PC-3 (cell line): ENCODE data around the gene ST6GALNAC6.

ENCODE experiments used
- EZH2 ChIP-seq: fragments of 300-600 bp; sonication (generic); IDR thresholded peaks from one replicate; pipeline ENCODE4 v1.6.1; 2017; ENCODE audit warnings: antibody characterized with exemption, mild to moderate bottlenecking, low read length; ENCODE audit not compliant: unreplicated experiment
- EZH2phosphoT487 ChIP-seq: fragments of 300-600 bp; sonication (generic); IDR thresholded peaks from 2 replicates; pipeline ENCODE4 v1.6.1; 2018; ENCODE audit warnings: mild to moderate bottlenecking, antibody characterized with exemption, low read length, borderline replicate concordance
- TF ChIP-seq, protein P1 (sequence below): fragments of 300-600 bp; sonication (generic); conservative IDR thresholded peaks from 2 replicates; pipeline ENCODE4 v1.5.1; 2017; ENCODE audit warnings: antibody characterized with exemption, low read depth, mild to moderate bottlenecking, low read length

DNA sequence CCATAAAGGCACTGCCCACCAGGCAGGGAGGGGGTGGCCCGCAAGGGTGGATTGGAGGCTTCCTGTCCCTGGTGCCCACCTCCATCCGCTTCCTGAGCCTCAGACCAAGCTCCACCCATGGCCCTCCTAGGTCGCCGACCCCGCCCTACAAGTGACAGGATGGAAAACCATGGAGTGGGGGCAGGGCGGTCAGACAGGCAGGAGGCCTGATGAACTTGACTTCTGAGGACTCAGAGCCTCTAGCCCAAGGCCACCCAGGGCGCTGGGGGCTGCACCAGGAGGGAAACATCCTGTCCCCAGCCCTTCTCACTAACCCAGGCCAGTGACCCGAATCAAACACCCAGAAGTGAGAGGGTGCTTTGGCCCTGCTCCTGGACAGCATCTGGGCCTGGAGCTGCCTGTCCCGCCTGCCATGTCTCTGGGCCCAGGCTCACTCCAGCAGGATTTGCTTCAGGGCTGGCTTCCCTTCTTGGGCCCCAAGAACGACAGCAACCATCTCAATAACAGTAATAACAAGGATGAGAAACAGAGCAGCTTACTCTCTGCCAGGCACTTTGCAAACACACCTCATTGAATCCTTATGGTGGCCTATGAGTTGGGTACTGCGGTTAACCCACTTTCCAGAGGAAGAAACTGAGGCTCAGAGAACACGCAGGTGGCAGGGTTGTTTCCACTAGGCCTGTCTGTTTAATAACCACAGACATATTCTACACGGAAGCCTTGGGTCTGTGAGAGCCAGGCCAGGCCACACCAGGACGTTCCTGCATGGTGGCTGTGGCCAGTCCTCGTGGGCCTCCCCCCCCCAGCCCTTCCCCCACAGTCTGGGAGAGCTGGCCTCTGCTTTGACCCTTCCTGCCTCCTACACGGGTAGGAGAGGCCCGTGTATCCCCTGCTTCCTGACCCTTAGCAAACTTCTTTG lies 4.4 kb upstream of the ST6GALNAC6 start:
- TF ChIP-seq, protein P1, sequence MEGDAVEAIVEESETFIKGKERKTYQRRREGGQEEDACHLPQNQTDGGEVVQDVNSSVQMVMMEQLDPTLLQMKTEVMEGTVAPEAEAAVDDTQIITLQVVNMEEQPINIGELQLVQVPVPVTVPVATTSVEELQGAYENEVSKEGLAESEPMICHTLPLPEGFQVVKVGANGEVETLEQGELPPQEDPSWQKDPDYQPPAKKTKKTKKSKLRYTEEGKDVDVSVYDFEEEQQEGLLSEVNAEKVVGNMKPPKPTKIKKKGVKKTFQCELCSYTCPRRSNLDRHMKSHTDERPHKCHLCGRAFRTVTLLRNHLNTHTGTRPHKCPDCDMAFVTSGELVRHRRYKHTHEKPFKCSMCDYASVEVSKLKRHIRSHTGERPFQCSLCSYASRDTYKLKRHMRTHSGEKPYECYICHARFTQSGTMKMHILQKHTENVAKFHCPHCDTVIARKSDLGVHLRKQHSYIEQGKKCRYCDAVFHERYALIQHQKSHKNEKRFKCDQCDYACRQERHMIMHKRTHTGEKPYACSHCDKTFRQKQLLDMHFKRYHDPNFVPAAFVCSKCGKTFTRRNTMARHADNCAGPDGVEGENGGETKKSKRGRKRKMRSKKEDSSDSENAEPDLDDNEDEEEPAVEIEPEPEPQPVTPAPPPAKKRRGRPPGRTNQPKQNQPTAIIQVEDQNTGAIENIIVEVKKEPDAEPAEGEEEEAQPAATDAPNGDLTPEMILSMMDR: no peak
- TF ChIP-seq EZH2 (no peak), EZH2phosphoT487 (no peak)
